Loucy (cell line): Measurements from ENCODE around the gene COL5A1.

Source experiments
- H2AFZ ChIP-seq: fragments of 200-600 bp; sonication (generic); 2 replicates; pipeline ENCODE4 v1.6.0; 2016; ENCODE audit warnings: antibody characterized with exemption, mild to moderate bottlenecking, low read length, moderate library complexity
- H3F3A ChIP-seq: fragments of 200-600 bp; 2 replicates; pipeline ENCODE4 v1.6.0; 2016; ENCODE audit warnings: antibody characterized with exemption, low read depth, mild to moderate bottlenecking
- H3K27me3 ChIP-seq: fragments of 200-600 bp; sonication (generic); 2 replicates; pipeline ENCODE4 v1.6.1; 2014; ENCODE audit warnings: low read length, mild to moderate bottlenecking; ENCODE audit not compliant: insufficient read depth, poor library complexity, severe bottlenecking
- H3K36me3 ChIP-seq: fragments of 200-600 bp; sonication (generic); 2 replicates; pipeline ENCODE4 v1.6.1; 2016; ENCODE audit warnings: low read length; ENCODE audit not compliant: insufficient read depth
- H3K4me1 ChIP-seq: fragments of 200-600 bp; sonication (generic); 2 replicates; pipeline ENCODE4 v1.5.1; 2014; ENCODE audit warnings: low read length, mild to moderate bottlenecking; ENCODE audit not compliant: insufficient read depth, poor library complexity, severe bottlenecking
- H3K4me2 ChIP-seq: fragments of 200-600 bp; sonication (generic); 2 replicates; pipeline ENCODE4 v1.6.0; 2014; ENCODE audit warnings: antibody characterized with exemption, low read length, low read depth, mild to moderate bottlenecking; ENCODE audit not compliant: poor library complexity, severe bottlenecking
- H3K4me3 ChIP-seq: fragments of 200-600 bp; sonication (generic); 2 replicates; pipeline ENCODE4 v1.5.1; 2014; ENCODE audit warnings: low read length, mild to moderate bottlenecking, mixed read lengths; ENCODE audit not compliant: poor library complexity, severe bottlenecking
- H3K79me2 ChIP-seq: fragments of 200-600 bp; sonication (generic); 2 replicates; pipeline ENCODE4 v1.6.1; 2014; ENCODE audit warnings: low read length; ENCODE audit not compliant: insufficient read depth
- H3K9ac ChIP-seq: fragments of 200-600 bp; sonication (generic); 2 replicates; pipeline ENCODE4 v1.6.0; 2014; ENCODE audit warnings: mild to moderate bottlenecking, low read depth, low read length, moderate library complexity; ENCODE audit not compliant: poor library complexity, severe bottlenecking
- H3K9me2 ChIP-seq: fragments of 200-600 bp; sonication (generic); replicated peaks from 2 replicates; pipeline ENCODE4 v1.6.1; 2016; ENCODE audit warnings: low read depth, low read length, mixed read lengths
- H3K9me3 ChIP-seq: fragments of 200-600 bp; sonication (generic); 2 replicates; pipeline ENCODE4 v1.6.1; 2014; ENCODE audit warnings: mild to moderate bottlenecking, antibody characterized with exemption, low read length, low read depth; ENCODE audit not compliant: insufficient read depth
- H4K20me1 ChIP-seq: fragments of 200-600 bp; sonication (generic); 2 replicates; pipeline ENCODE4 v1.6.0; 2014; ENCODE audit warnings: antibody characterized with exemption, low read length, mild to moderate bottlenecking; ENCODE audit not compliant: insufficient read depth, poor library complexity, severe bottlenecking
- EZH2phosphoT487 ChIP-seq: fragments of 200-600 bp; IDR thresholded peaks from 2 replicates; pipeline ENCODE4 v1.6.1; 2018; ENCODE audit warnings: antibody characterized with exemption, mild to moderate bottlenecking, moderate library complexity, borderline replicate concordance
- TF ChIP-seq, protein P1 (sequence below): fragments of 200-600 bp; sonication (generic); conservative IDR thresholded peaks from 2 replicates; pipeline ENCODE4 v1.5.1; 2014; ENCODE audit warnings: mild to moderate bottlenecking, antibody characterized with exemption, low read length

Gene COL5A1

GRCh38 chr9:134648701-134649530 lies 7.3 kb downstream of the COL5A1 start:
- Histone ChIP-seq H3K4me3 (no peak overlapping the region), H3K9ac (no peak overlapping the region), H3K79me2 (no peaks in the 10 kb centered on the region; the same call in 1 of the 2 replicates), H2AFZ (no peak overlapping the region), H3K36me3 (no peaks in the 10 kb centered on the region), H3K9me3 (no peaks in the 10 kb centered on the region), H3K4me2 (no peak overlapping the region), H4K20me1 (no peaks in the 10 kb centered on the region), H3K9me2 (no peaks in the 10 kb centered on the region), H3K4me1 (peaks cover 10% of the 10 kb centered on the region), H3K27me3 (no peaks in the 10 kb centered on the region), H3F3A (no peaks in the 10 kb centered on the region)
- no peak for TF ChIP-seq EZH2phosphoT487
- TF ChIP-seq, protein P1, sequence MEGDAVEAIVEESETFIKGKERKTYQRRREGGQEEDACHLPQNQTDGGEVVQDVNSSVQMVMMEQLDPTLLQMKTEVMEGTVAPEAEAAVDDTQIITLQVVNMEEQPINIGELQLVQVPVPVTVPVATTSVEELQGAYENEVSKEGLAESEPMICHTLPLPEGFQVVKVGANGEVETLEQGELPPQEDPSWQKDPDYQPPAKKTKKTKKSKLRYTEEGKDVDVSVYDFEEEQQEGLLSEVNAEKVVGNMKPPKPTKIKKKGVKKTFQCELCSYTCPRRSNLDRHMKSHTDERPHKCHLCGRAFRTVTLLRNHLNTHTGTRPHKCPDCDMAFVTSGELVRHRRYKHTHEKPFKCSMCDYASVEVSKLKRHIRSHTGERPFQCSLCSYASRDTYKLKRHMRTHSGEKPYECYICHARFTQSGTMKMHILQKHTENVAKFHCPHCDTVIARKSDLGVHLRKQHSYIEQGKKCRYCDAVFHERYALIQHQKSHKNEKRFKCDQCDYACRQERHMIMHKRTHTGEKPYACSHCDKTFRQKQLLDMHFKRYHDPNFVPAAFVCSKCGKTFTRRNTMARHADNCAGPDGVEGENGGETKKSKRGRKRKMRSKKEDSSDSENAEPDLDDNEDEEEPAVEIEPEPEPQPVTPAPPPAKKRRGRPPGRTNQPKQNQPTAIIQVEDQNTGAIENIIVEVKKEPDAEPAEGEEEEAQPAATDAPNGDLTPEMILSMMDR: no peak

- no peak for TF ChIP-seq EZH2phosphoT487
- TF ChIP-seq, protein P1: no peak
These were observed 9.0 kb downstream of the COL5A1 start for GRCh38 chr9:134650431-134651190.

DNA sequence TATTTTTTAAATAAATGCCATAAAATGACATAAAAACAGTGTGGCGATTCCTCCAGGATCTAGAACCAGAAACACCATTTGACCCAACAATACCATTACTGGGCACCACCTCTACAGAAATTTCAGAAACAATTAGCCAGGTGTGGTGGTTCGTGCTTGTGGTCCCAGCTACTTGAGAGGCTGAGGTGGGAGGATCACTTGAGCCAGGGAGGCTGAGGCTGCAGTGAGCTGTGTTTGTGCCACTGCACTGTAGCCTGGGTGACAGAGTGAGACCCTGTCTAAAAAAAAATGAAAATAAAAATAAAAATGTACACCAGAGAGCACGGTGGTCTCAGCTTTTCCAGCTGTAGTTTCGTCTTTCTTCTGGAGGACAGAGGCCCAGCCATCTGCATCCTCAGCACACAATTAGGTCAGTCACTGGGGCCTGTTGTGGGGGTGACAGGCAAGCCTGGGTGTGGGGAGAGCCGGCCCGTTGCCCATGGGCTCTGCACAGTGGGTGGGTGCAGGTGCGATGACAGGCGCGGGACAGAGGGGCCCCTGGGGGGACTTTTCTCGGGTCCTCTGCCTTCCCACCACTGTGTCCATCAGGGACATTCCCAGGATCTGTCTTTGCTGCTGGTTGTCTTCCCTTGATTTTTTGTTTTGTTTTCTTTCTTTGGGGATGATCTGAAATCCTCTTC lies 9.8 kb downstream of the COL5A1 start:
- TF ChIP-seq, protein P1: no peak
- no peak for TF ChIP-seq EZH2phosphoT487
- no peaks in the 10 kb centered on the region for H3K9me2 ChIP-seq
- H3K4me3 ChIP-seq: no peak overlapping the region
- no peaks in the 10 kb centered on the region for H4K20me1 ChIP-seq
- H3K9me3 ChIP-seq: no peaks in the 10 kb centered on the region
- H2AFZ ChIP-seq: no peak overlapping the region
- no peaks in the 10 kb centered on the region for H3K27me3 ChIP-seq
- H3K36me3 ChIP-seq: no peaks in the 10 kb centered on the region
- no peak overlapping the region for H3K4me2 ChIP-seq
- H3K9ac ChIP-seq: no peak overlapping the region
- no peaks in the 10 kb centered on the region for H3F3A ChIP-seq
- peaks cover 7% of the 10 kb centered on the region for H3K4me1 ChIP-seq
- no peaks in the 10 kb centered on the region for H3K79me2 ChIP-seq

More at GRCh38 chr9:134650431-134651190, 9.0 kb downstream of the COL5A1 start:
- H2AFZ ChIP-seq: no peak overlapping the region
- no peaks in the 10 kb centered on the region for H3K9me3 ChIP-seq
- H3K4me2 ChIP-seq: no peak overlapping the region
- no peak overlapping the region for H3K4me3 ChIP-seq
- no peaks in the 10 kb centered on the region for H4K20me1 ChIP-seq
- H3K27me3 ChIP-seq: no peaks in the 10 kb centered on the region
- no peaks in the 10 kb centered on the region for H3F3A ChIP-seq
- H3K36me3 ChIP-seq: no peaks in the 10 kb centered on the region
- no peaks in the 10 kb centered on the region for H3K9me2 ChIP-seq
- H3K4me1 ChIP-seq: peaks cover 7% of the 10 kb centered on the region
- no peaks in the 10 kb centered on the region for H3K79me2 ChIP-seq
- H3K9ac ChIP-seq: no peak overlapping the region
